ENCODE measurements around the gene HOXD1.

DNA sequence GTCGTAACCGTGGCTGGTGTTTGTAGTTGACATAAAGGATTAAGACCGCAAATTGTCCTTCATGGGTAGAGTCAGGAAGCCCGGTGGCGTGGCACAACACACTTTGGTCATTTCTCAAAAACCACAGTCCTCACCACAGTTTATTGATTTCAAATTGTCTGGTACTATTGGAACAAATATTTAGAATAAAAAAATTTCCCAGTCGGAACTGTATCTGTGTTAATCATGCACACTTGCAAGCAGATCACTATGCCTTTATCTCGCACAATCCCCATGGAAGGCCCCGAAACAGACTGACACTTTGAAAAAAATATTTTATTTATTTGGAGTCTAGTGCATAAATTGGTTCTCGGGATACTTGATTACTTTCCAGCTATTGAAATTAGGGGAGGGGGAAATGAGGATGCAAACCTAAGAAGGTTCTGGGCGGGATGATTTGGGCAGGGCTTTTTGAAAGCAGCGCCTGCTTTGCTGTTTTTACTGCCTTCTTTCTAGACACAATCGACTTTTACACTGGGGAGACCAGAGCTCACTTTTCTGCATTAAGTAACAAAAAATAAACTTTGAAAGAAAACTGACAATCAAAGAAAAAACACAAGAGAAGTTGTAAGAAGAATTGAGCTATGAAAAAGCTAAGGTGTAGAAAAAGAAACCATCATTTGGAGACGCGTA is 15.4 kb upstream of the HOXD1 start:
- TF ChIP-seq, protein P1, sequence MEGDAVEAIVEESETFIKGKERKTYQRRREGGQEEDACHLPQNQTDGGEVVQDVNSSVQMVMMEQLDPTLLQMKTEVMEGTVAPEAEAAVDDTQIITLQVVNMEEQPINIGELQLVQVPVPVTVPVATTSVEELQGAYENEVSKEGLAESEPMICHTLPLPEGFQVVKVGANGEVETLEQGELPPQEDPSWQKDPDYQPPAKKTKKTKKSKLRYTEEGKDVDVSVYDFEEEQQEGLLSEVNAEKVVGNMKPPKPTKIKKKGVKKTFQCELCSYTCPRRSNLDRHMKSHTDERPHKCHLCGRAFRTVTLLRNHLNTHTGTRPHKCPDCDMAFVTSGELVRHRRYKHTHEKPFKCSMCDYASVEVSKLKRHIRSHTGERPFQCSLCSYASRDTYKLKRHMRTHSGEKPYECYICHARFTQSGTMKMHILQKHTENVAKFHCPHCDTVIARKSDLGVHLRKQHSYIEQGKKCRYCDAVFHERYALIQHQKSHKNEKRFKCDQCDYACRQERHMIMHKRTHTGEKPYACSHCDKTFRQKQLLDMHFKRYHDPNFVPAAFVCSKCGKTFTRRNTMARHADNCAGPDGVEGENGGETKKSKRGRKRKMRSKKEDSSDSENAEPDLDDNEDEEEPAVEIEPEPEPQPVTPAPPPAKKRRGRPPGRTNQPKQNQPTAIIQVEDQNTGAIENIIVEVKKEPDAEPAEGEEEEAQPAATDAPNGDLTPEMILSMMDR (IDR thresholded peaks at IDR 0.05): no peak
- TF ChIP-seq POLR2A (IDR thresholded peaks at IDR 0.05): no peak
